ENCODE data around the gene CPN1. TPM values are rescaled to one million over a fixed set of nuclear protein-coding genes. Genes with fewer than 3 reads are reported as not detected.

The CPN1 gene
- total RNA-seq, 1 experiment from 2014 or later = not detected

DNA sequence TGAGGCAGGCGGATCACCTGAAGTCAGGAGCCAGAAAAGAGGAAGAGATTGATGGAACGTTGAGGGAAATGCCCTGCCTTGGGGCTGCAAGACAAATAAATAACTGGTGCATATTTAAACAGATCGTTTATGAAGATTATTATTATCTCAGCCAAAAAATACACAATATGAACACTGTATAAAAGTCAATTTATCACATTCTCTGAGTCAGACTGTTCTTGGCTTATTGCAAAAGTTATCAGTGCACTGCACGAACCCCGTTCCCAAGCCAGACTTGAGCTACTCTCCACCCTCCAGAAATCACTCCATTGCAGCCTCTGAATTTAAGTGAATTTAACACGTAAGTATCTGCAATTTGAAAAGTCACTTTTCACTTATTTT, 73.5 kb downstream of the CPN1 start:
- no peak overlapping the region for H2BK15ac ChIP-seq (ENCODE audit: low read depth, low read length)
- peaks cover 9% of the 10 kb centered on the region for H3K23me2 ChIP-seq (ENCODE audit: insufficient read length, low read depth, low read length, poor library complexity, severe bottlenecking)
- no peaks in the 10 kb centered on the region for H3K9me3 ChIP-seq (ENCODE audit: control insufficient read depth, low read depth, low read length)
- H2AK5ac ChIP-seq (ENCODE audit: insufficient read length, low read length) = no peak overlapping the region
- no peaks in the 10 kb centered on the region; a peak in 2 of 5 replicates for H3K9me3 Mint-ChIP-seq
- H3K23ac ChIP-seq (ENCODE audit: insufficient read length, low read depth, low read length) = no peak overlapping the region
- no peaks in the 10 kb centered on the region; the same call in 1 of the 2 replicates for H3K4me1 ChIP-seq (ENCODE audit: insufficient read depth, low read length)
- H3K4me1 Mint-ChIP-seq = peaks cover 37 to 42% of the 10 kb centered on the region in 2 experiments
- no peak overlapping the region for H2BK20ac ChIP-seq (ENCODE audit: low read depth, low read length, poor library complexity, severe bottlenecking)
- no peak overlapping the region for H3K9ac ChIP-seq (ENCODE audit: extremely low read depth, insufficient read length, low read length)
- no peak overlapping the region for H2AFZ ChIP-seq (ENCODE audit: low read length)
- H3K4me2 ChIP-seq (ENCODE audit: insufficient read depth, insufficient read length, low read length) = no peak overlapping the region
- no peak overlapping the region for H3K27ac ChIP-seq (ENCODE audit: insufficient read length, low read depth, low read length)
- no peak overlapping the region for H3K14ac ChIP-seq (ENCODE audit: insufficient read depth, low read length)
- DNase-seq = no peak
- peaks cover 13% of the 10 kb centered on the region for H3K27me3 Mint-ChIP-seq (ENCODE audit: low read depth)
- H3K27ac Mint-ChIP-seq = no peak overlapping the region
- no peak overlapping the region for H3K18ac ChIP-seq (ENCODE audit: insufficient read length, low read depth, low read length)
- no peak overlapping the region for H3T11ph ChIP-seq (ENCODE audit: low read length)
- no peaks in the 10 kb centered on the region; a peak in 1 of 7 replicates for H3K36me3 Mint-ChIP-seq (ENCODE audit: insufficient read depth in 1 of 3, low read depth in 3 of 3)
- WGBS (ENCODE audit: extremely low coverage, insufficient read length, low lambda C conversion rate) = no CpG with 5 or more reads among the region's 6 CpGs
- H2BK5ac ChIP-seq (ENCODE audit: insufficient read length, low read length) = no peak overlapping the region
- H2BK12ac ChIP-seq (ENCODE audit: insufficient read length, low read depth, low read length) = no peak overlapping the region
- no peaks in the 10 kb centered on the region for H3K79me1 ChIP-seq (ENCODE audit: insufficient read depth, low read depth, low read length, poor library complexity, severe bottlenecking)
- H4K5ac ChIP-seq (ENCODE audit: insufficient read length, low read depth, low read length) = no peak overlapping the region
- H3K79me2 ChIP-seq (ENCODE audit: insufficient read depth, low read length) = no peaks in the 10 kb centered on the region
- H4K8ac ChIP-seq (replicated peaks; ENCODE audit: insufficient read length, low read depth, low read length) = no peak overlapping the region
- H3K56ac ChIP-seq (ENCODE audit: insufficient read length, low read depth, low read length) = no peak overlapping the region
- H3K27me3 ChIP-seq (ENCODE audit: insufficient read depth, low read length) = no peaks in the 10 kb centered on the region
- H4K20me1 ChIP-seq (ENCODE audit: control insufficient read depth, insufficient read depth, insufficient read length) = no peaks in the 10 kb centered on the region
- no peak overlapping the region for H2BK120ac ChIP-seq (ENCODE audit: low read depth, low read length, poor library complexity, severe bottlenecking)
- TF ChIP-seq, protein P1, sequence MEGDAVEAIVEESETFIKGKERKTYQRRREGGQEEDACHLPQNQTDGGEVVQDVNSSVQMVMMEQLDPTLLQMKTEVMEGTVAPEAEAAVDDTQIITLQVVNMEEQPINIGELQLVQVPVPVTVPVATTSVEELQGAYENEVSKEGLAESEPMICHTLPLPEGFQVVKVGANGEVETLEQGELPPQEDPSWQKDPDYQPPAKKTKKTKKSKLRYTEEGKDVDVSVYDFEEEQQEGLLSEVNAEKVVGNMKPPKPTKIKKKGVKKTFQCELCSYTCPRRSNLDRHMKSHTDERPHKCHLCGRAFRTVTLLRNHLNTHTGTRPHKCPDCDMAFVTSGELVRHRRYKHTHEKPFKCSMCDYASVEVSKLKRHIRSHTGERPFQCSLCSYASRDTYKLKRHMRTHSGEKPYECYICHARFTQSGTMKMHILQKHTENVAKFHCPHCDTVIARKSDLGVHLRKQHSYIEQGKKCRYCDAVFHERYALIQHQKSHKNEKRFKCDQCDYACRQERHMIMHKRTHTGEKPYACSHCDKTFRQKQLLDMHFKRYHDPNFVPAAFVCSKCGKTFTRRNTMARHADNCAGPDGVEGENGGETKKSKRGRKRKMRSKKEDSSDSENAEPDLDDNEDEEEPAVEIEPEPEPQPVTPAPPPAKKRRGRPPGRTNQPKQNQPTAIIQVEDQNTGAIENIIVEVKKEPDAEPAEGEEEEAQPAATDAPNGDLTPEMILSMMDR (conservative IDR thresholded peaks at IDR 0.05) = no peak
- H3K4me3 Mint-ChIP-seq = peak overlapping the region; percentile 77 to 85
- no peak overlapping the region for H3K4ac ChIP-seq (ENCODE audit: low read depth, low read length)
- no peak overlapping the region for H4K91ac ChIP-seq (ENCODE audit: insufficient read length, low read depth, low read length)
